Measurements from ENCODE around the gene PARD3.

- no peak for TF ChIP-seq CTCF (IDR thresholded peaks at IDR 0.05)
- no peak for TF ChIP-seq POLR2A (IDR thresholded peaks at IDR 0.05)
Observed at GRCh38 chr10:34764472-34764946, 50.6 kb downstream of the PARD3 start.
